ENCODE data around the gene TLN1.
A peak's percentile ranks its signal among the peaks of the same experiment; 100 is the strongest.

The TLN1 gene

GRCh38 chr9:35732185-35732799 lies at the start of gene TLN1, which contains the start of gene CREB3:
TLN1 (minus strand) TSS chr9:35732195; CDS start chr9:35725694, 6,501 bp downstream.
CREB3 (plus strand) TSS chr9:35732666; CDS start chr9:35732773, 107 bp downstream.
- DNase-seq (ENCODE audit: low read depth, low spot score): peak; percentile 91

GRCh38 chr9:35781066-35781465 lies 49.1 kb upstream of the TLN1 start:
- DNase-seq (ENCODE audit: low read depth, low spot score): no peak

- DNase-seq (ENCODE audit: low read depth, low spot score): no peak
Measured at GRCh38 chr9:35778496-35778895, 46.5 kb upstream of the TLN1 start.

- DNase-seq (ENCODE audit: low read depth, low spot score): no peak
Measured at GRCh38 chr9:35776018-35776417, 44.0 kb upstream of the TLN1 start.

- DNase-seq (ENCODE audit: low read depth, low spot score): no peak
Measured at GRCh38 chr9:35774907-35775635, 43.1 kb upstream of the TLN1 start.

- DNase-seq (ENCODE audit: low read depth, low spot score): no peak
Measured at GRCh38 chr9:35771943-35772342, 39.9 kb upstream of the TLN1 start.

- no peak for DNase-seq (ENCODE audit: low read depth, low spot score)
Measured at GRCh38 chr9:35771534-35771933, 39.5 kb upstream of the TLN1 start.

GRCh38 chr9:35771075-35771433 lies 39.1 kb upstream of the TLN1 start:
- DNase-seq (ENCODE audit: low read depth, low spot score): no peak

GRCh38 chr9:35769763-35770162 lies 37.8 kb upstream of the TLN1 start:
- no peak for DNase-seq (ENCODE audit: low read depth, low spot score)

- no peak for DNase-seq (ENCODE audit: low read depth, low spot score)
Measured at GRCh38 chr9:35767458-35767857, 35.5 kb upstream of the TLN1 start.

GRCh38 chr9:35766997-35767396 lies 35.0 kb upstream of the TLN1 start:
- no peak for DNase-seq (ENCODE audit: low read depth, low spot score)

- DNase-seq (ENCODE audit: low read depth, low spot score): no peak
Measured at GRCh38 chr9:35763803-35764202, 31.8 kb upstream of the TLN1 start.

GRCh38 chr9:35763181-35763580 lies 31.2 kb upstream of the TLN1 start:
- DNase-seq (ENCODE audit: low read depth, low spot score): no peak

GRCh38 chr9:35760651-35761050 lies 28.7 kb upstream of the TLN1 start:
- DNase-seq (ENCODE audit: low read depth, low spot score): no peak

GRCh38 chr9:35759795-35760194 lies 27.8 kb upstream of the TLN1 start:
- no peak for DNase-seq (ENCODE audit: low read depth, low spot score)

GRCh38 chr9:35758475-35759050 lies 26.6 kb upstream of the TLN1 start:
- no peak for DNase-seq (ENCODE audit: low read depth, low spot score)

GRCh38 chr9:35757892-35758275 lies 25.9 kb upstream of the TLN1 start:
- DNase-seq (ENCODE audit: low read depth, low spot score): no peak

GRCh38 chr9:35757226-35757891 lies 25.4 kb upstream of the TLN1 start:
- no peak for DNase-seq (ENCODE audit: low read depth, low spot score)

- peak; percentile 63 for DNase-seq (ENCODE audit: low read depth, low spot score)
Measured at GRCh38 chr9:35756275-35757225, 24.6 kb upstream of the TLN1 start.

- DNase-seq (ENCODE audit: low read depth, low spot score): no peak
Measured at GRCh38 chr9:35755071-35755470, 23.1 kb upstream of the TLN1 start.

- no peak for DNase-seq (ENCODE audit: low read depth, low spot score)
Measured at GRCh38 chr9:35754264-35754663, 22.3 kb upstream of the TLN1 start, which contains the start of gene MSMP. MSMP (minus strand) TSS chr9:35754276; CDS start chr9:35754129, 147 bp downstream.

Data from activated CD4-positive, CD25-positive, alpha-beta regulatory T cell treated with anti-CD3 and anti-CD28 coated beads, Interleukin-2, amount 50 U/mL, for 16 hours (primary cell).